K562 (cell line): ENCODE data around the gene LMBR1. TPM values are rescaled to one million over a fixed set of nuclear protein-coding genes. Genes with fewer than 3 reads are reported as not detected.

Experiments used
- ATAC-seq: fragments of 200-7000 bp; cut with Tn5 transposase; 3 replicates; pipeline ENCODE4 v1.9.1; 2020; ENCODE audit warnings: moderate library complexity
- BruUV-seq: library from RNA; stranded (reverse); fragments of 400-500 nt; replicated peaks from 2 replicates; lab custom pipeline; 2021; lab: Mats Ljungman, UMichigan
- CTCF ChIA-PET: fragments of 300-600 bp; formaldehyde crosslinking; extraction: SDS; loops from one replicate; lab custom pipeline; 2021; ENCODE audit warnings: low intra/inter-chr PET ratio; lab: Yijun Ruan, JAX
- POLR2A ChIA-PET: fragments of 300-600, 350-650 bp; sonication (Branson Sonifier 250); formaldehyde crosslinking; extraction: SDS; loops from one replicate; lab custom pipeline; 2021; ENCODE audit warnings: antibody characterized with exemption, inconsistent platforms; lab: Yijun Ruan, JAX
- DNase-seq, 4 experiments: peaks; one replicate each; pipeline versions ENCODE4 v3.0.0 to v3.0.0-alpha.2; 2011 to 2018; ENCODE audit warnings: low spot score in 3 of 4, mixed read lengths in 3 of 4; ENCODE audit errors: extremely low read depth in 1 of 4
- FAIRE-seq: peaks from 2 replicates; lab custom pipeline; 2011; peaks lifted over from hg19 to GRCh38; lab: Jason Lieb, UNC
- H2AFZ ChIP-seq: 2 replicates; pipeline ENCODE4 v1.6.0; 2011; ENCODE audit warnings: low read depth, low read length, control low read depth, inconsistent platforms
- H3K27ac ChIP-seq: fragments of 200-600 bp; 3 replicates; pipeline ENCODE4 v1.8.0; 2011; ENCODE audit warnings: low read depth, mild to moderate bottlenecking, control low read depth, inconsistent platforms, low read length, moderate library complexity, mixed read lengths; ENCODE audit errors: extremely low read depth
- H3K27me3 ChIP-seq, 2 experiments: fragments of 300-600 bp in 1 of 2; 2 replicates in 1 of 2; 3 replicates in 1 of 2; pipeline versions ENCODE4 v1.6.0 to v1.8.0; 2011; ENCODE audit warnings: inconsistent platforms in 2 of 2, low read length in 2 of 2, mild to moderate bottlenecking in 1 of 2, mixed read lengths in 1 of 2, moderate library complexity in 1 of 2; ENCODE audit not compliant: control insufficient read depth in 2 of 2, insufficient read depth in 2 of 2
- H3K36me3 ChIP-seq: fragments of 300-600 bp; 3 replicates; pipeline ENCODE4 v1.8.0; 2011; ENCODE audit warnings: mild to moderate bottlenecking, low read length, inconsistent platforms; ENCODE audit not compliant: control insufficient read depth, insufficient read depth
- H3K4me1 ChIP-seq, 2 experiments: fragments of 200-600 bp in 1 of 2; replicated peaks in 1 of 2; 2 replicates in 1 of 2; 3 replicates in 1 of 2; pipeline versions ENCODE4 v1.5.1 to v1.8.0; 2011; ENCODE audit warnings: inconsistent platforms in 2 of 2, low read length in 2 of 2, mild to moderate bottlenecking in 1 of 2, mixed read lengths in 1 of 2, moderate library complexity in 1 of 2; ENCODE audit not compliant: control insufficient read depth in 2 of 2, insufficient read depth in 2 of 2
- H3K4me2 ChIP-seq: 2 replicates; pipeline ENCODE4 v1.6.1; 2011; ENCODE audit warnings: low read length, control low read depth, inconsistent platforms, mixed read lengths; ENCODE audit not compliant: insufficient read depth
- H3K4me3 ChIP-seq: fragments of 200-600 bp; sonication (generic), shearing (Covaris generic); 2 replicates; pipeline ENCODE4 v1.5.1; 2016; ENCODE audit warnings: control low read depth, inconsistent platforms
- H3K79me2 ChIP-seq: fragments of 200-600 bp; 3 replicates; pipeline ENCODE4 v1.8.0; 2011; ENCODE audit warnings: low read length, inconsistent platforms; ENCODE audit not compliant: control insufficient read depth, insufficient read depth
- H3K9ac ChIP-seq, 2 experiments: 2 replicates each; pipeline versions ENCODE4 v1.6.0 to v1.6.1; 2011; ENCODE audit warnings: low read depth in 2 of 2, low read length in 2 of 2, control low read depth in 1 of 2, inconsistent platforms in 1 of 2, mild to moderate bottlenecking in 1 of 2, mixed read lengths in 1 of 2; ENCODE audit not compliant: insufficient read depth in 1 of 2
- H3K9me1 ChIP-seq: one replicate; pipeline ENCODE4 v1.6.0; 2011; ENCODE audit warnings: inconsistent platforms, mild to moderate bottlenecking, low read length, moderate library complexity; ENCODE audit not compliant: control insufficient read depth, insufficient read depth
- H3K9me3 ChIP-seq: replicated peaks from 2 replicates; pipeline ENCODE4 v1.5.1; 2011; ENCODE audit warnings: low read depth, low read length, inconsistent platforms; ENCODE audit not compliant: control insufficient read depth, insufficient read depth
- H4K20me1 ChIP-seq: replicated peaks from 2 replicates; pipeline ENCODE4 v1.6.1; 2011; ENCODE audit warnings: low read length, inconsistent platforms, mixed read lengths; ENCODE audit not compliant: control insufficient read depth, insufficient read depth
- SRSF9 ChIP-seq: fragments of 200-400 bp; formaldehyde crosslinking; IDR thresholded peaks from 2 replicates; pipeline ENCODE4 v1.6.1; 2017; ENCODE audit warnings: low read depth, low read length, borderline replicate concordance
- ZBTB17 ChIP-seq: fragments of 450-650 bp; formaldehyde crosslinking; IDR thresholded peaks from 2 replicates; pipeline ENCODE4 v1.4.0; 2020; ENCODE audit warnings: mild to moderate bottlenecking
- ZBTB7A ChIP-seq: IDR thresholded peaks from 2 replicates; pipeline ENCODE4 v1.6.1; 2011; ENCODE audit warnings: low read depth, mild to moderate bottlenecking, low read length, moderate library complexity, borderline replicate concordance; ENCODE audit not compliant: control insufficient read depth
- ZNF589 ChIP-seq: fragments of 200-800 bp; sonication (Bioruptor generic); IDR thresholded peaks from 2 replicates; pipeline ENCODE4 v1.6.1; 2016; ENCODE audit warnings: low read depth, missing genetic modification characterization, missing compliant biosample characterization
- ZNF696 ChIP-seq: fragments of 250-450 bp; sonication (Bioruptor Pico); conservative IDR thresholded peaks from 2 replicates; pipeline ENCODE4 v1.4.0; 2020; ENCODE audit warnings: mild to moderate bottlenecking, moderate library complexity
- WGBS: fragments of 100-300 bp; shearing (Covaris generic); methylation state at CpG from one replicate; pipeline ENCODE4 v1.1.6; 2016; ENCODE audit warnings: low coverage, mixed read lengths; ENCODE audit not compliant: insufficient coverage; ENCODE audit errors: missing lambda C conversion rate; 5-methylcytosine and 5-hydroxymethylcytosine counted together
- in situ Hi-C: fragments of 300-500 bp; cut with MboI; formaldehyde crosslinking; loops from 4 replicates; pipeline ENCODE4 v1.15.0; 2018; ENCODE audit warnings: inconsistent platforms, mixed read lengths
- intact Hi-C: fragments of 100-400 bp; cut with micrococcal nuclease; formaldehyde crosslinking; loops from 2 replicates; pipeline ENCODE4 v1.14.2; 2022
- polyA plus RNA-seq, 8 experiments: library from polyadenylated mRNA; depleted of rRNA in 4 of 8; stranded (reverse) in 5 of 8; unstranded in 3 of 8; fragments of >200 nt; fragmentation: Nextera tagmentation in 2 of 8; fragmentation: Illumina TruSeq in 1 of 8; extraction: Ambion mirVana in 2 of 8; extraction: Trizol in 1 of 8; gene quantifications; 2 replicates each; pipeline versions ENCODE4 v1.2.1 to v1.2.3, GENCODE V29; 2011 to 2014; ENCODE audit warnings: inconsistent platforms in 1 of 8, missing spikeins in 1 of 8
- total RNA-seq, 7 experiments: library from RNA; depleted of rRNA in 6 of 7; stranded (reverse); fragments of >200 nt in 6 of 7; fragmentation: Illumina TruSeq in 2 of 7; extraction: Trizol in 2 of 7; gene quantifications; 2 replicates each; pipeline versions ENCODE4 v1.2.1 to v1.2.3, GENCODE V29; 2011 to 2021; ENCODE audit warnings: low replicate concordance in 1 of 7
- TF ChIP-seq, protein P1 (sequence below): fragments of 450-650 bp; IDR thresholded peaks from 2 replicates; pipeline ENCODE4 v1.6.1; 2018; ENCODE audit warnings: mild to moderate bottlenecking, low read depth; ENCODE audit not compliant: partially characterized antibody
- TF ChIP-seq, protein P2 (sequence below): fragments of 250-450 bp; sonication (Bioruptor Pico); IDR thresholded peaks from 2 replicates; pipeline ENCODE4 v1.4.0; 2020

LMBR1 gene
- total and polyA plus RNA-seq, 9 of the 15 experiments (the other 6 are each of a cell fraction or from before 2014, with no cell fraction given), result 7.7 to 90.0 (median 59.9) TPM

DNA sequence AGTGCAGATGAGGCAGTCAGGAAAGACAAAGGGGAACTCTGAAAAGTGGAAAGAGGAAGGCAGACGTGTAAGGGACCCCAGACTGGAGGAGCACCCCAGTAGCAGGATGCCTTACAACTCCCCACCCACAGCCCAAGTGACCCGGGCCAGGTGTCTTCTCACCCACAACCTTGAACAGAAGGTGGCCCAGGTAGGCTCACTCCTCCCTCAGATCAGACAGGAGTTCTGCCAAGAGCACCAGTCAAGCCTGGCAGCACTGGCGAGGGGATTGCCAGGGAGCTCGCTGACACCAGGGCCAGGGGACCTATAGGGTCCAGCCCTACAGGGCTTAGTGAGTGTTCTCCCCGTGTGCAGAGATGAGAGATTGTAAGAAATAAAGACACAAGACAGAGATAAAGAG, 27.1 kb upstream of the LMBR1 start:
- CTCF ChIA-PET, result no interaction called here

DNA sequence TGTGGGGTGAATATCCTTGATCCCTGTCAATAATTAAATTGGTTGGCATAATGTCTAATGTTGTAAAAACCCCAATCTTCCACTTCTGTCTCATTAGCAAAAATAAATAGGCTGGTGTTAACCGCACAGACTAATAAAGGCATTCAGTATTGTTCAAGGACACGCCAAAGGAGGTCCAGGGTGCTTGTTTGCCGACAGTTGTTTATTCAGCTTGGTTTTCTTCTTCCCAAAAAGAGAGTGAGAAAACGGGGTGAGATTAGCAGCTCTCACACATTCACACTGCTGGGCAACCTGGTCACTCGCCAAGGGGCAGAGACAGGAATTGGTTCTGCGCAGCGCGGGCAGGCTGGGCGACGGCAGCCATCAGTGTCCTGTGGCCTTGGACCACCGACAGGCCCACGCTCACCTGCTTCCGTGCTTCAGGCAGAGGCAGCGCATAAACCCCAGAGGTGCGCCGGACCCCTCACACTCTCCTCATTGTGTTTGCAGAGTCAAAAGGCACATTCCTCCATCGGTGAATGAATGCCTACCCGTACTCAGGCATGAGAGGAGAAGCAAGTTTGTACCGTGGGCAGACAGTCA, 26.2 kb upstream of the LMBR1 start:
- peaks cover 8 to 12% of the 10 kb centered on the region in 2 experiments for H3K4me1 ChIP-seq
- no peak overlapping the region for H3K4me2 ChIP-seq
- H3K36me3 ChIP-seq, result no peaks in the 10 kb centered on the region
- H4K20me1 ChIP-seq, result no peaks in the 10 kb centered on the region
- CTCF ChIA-PET, result no interaction called here
- POLR2A ChIA-PET, result interaction anchor here (1.2 kb wide), 1 partner anchor 14 kb away, joined by 4 read pairs; no protein-coding TSS in a partner anchor
- no peaks in the 10 kb centered on the region for H3K79me2 ChIP-seq
- H3K27me3 ChIP-seq, result peaks cover 15 to 21% of the 10 kb centered on the region in 2 experiments; a peak in 4 of 5 replicates
- H3K27ac ChIP-seq, result no peak overlapping the region
- intact Hi-C loops, result no loop called here
- in situ Hi-C loops, result no loop called here
- H3K9me3 ChIP-seq, result no peaks in the 10 kb centered on the region
- ATAC-seq (no peak; the same call in 2 of the 3 replicates), FAIRE-seq (no peak), DNase-seq (no peak)
- BruUV-seq, result no TSS peak
- H3K9me1 ChIP-seq, result no peaks in the 10 kb centered on the region
- 49% methylated on average over 19 of the region's 19 CpGs for WGBS
- H3K9ac ChIP-seq, result 0 out of 4 replicates have a peak overlapping the region, but pooled peaks of 1 of the 2 experiments have one; percentile 14
- no peak overlapping the region for H2AFZ ChIP-seq
- H3K4me3 ChIP-seq, result no peak overlapping the region
- TF ChIP-seq, protein P1, sequence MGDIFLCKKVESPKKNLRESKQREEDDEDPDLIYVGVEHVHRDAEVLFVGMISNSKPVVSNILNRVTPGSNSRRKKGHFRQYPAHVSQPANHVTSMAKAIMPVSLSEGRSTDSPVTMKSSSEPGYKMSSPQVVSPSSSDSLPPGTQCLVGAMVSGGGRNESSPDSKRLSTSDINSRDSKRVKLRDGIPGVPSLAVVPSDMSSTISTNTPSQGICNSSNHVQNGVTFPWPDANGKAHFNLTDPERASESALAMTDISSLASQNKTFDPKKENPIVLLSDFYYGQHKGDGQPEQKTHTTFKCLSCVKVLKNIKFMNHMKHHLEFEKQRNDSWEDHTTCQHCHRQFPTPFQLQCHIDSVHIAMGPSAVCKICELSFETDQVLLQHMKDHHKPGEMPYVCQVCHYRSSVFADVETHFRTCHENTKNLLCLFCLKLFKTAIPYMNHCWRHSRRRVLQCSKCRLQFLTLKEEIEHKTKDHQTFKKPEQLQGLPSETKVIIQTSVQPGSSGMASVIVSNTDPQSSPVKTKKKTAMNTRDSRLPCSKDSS, result no peak
- no peak for TF ChIP-seq ZNF696 (CRISPR knock-in tag)
- TF ChIP-seq, protein P2, sequence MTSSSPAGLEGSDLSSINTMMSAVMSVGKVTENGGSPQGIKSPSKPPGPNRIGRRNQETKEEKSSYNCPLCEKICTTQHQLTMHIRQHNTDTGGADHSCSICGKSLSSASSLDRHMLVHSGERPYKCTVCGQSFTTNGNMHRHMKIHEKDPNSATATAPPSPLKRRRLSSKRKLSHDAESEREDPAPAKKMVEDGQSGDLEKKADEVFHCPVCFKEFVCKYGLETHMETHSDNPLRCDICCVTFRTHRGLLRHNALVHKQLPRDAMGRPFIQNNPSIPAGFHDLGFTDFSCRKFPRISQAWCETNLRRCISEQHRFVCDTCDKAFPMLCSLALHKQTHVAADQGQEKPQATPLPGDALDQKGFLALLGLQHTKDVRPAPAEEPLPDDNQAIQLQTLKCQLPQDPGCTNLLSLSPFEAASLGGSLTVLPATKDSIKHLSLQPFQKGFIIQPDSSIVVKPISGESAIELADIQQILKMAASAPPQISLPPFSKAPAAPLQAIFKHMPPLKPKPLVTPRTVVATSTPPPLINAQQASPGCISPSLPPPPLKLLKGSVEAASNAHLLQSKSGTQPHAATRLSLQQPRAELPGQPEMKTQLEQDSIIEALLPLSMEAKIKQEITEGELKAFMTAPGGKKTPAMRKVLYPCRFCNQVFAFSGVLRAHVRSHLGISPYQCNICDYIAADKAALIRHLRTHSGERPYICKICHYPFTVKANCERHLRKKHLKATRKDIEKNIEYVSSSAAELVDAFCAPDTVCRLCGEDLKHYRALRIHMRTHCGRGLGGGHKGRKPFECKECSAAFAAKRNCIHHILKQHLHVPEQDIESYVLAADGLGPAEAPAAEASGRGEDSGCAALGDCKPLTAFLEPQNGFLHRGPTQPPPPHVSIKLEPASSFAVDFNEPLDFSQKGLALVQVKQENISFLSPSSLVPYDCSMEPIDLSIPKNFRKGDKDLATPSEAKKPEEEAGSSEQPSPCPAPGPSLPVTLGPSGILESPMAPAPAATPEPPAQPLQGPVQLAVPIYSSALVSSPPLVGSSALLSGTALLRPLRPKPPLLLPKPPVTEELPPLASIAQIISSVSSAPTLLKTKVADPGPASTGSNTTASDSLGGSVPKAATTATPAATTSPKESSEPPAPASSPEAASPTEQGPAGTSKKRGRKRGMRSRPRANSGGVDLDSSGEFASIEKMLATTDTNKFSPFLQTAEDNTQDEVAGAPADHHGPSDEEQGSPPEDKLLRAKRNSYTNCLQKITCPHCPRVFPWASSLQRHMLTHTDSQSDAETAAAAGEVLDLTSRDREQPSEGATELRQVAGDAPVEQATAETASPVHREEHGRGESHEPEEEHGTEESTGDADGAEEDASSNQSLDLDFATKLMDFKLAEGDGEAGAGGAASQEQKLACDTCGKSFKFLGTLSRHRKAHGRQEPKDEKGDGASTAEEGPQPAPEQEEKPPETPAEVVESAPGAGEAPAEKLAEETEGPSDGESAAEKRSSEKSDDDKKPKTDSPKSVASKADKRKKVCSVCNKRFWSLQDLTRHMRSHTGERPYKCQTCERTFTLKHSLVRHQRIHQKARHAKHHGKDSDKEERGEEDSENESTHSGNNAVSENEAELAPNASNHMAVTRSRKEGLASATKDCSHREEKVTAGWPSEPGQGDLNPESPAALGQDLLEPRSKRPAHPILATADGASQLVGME (CRISPR knock-in tag), result no peak
- TF ChIP-seq ZBTB7A, result no peak
- TF ChIP-seq SRSF9, result no peak

More for the DNA sequence above, 27.1 kb upstream of the LMBR1 start:
- POLR2A ChIA-PET, result interaction anchor here (0.6 to 1.8 kb wide), 2 partner anchors 30 to 291 kb away, joined by 3 to 5 read pairs; partner anchors contain the start of gene NOM1
- FAIRE-seq (no peak), DNase-seq (no peak), ATAC-seq (peak; percentile 35; the same call in 2 of the 3 replicates)
- Histone ChIP-seq H3K4me2 (peak overlapping the region; percentile 40; the same call in 1 of the 2 replicates), H3K9me3 (no peaks in the 10 kb centered on the region), H3K27me3 (peaks cover 15 to 22% of the 10 kb centered on the region in 2 experiments; a peak in 4 of 5 replicates), H3K36me3 (no peaks in the 10 kb centered on the region), H3K4me1 (peaks cover 8 to 12% of the 10 kb centered on the region in 2 experiments), H3K9me1 (no peaks in the 10 kb centered on the region), H3K79me2 (no peaks in the 10 kb centered on the region), H3K4me3 (no peak overlapping the region), H4K20me1 (no peaks in the 10 kb centered on the region), H3K9ac (peak overlapping the region in 1 of 2 experiments; percentile 39; a peak in 1 of 4 replicates), H3K27ac (no peak overlapping the region), H2AFZ (no peak overlapping the region)
- 21% methylated on average over 5 of the region's 5 CpGs for WGBS
- 0 out of 2 replicates have a peak, but pooled peaks have one; percentile 39 for TF ChIP-seq ZNF589 (CRISPR knock-in tag)
- no peak for TF ChIP-seq ZBTB17 (CRISPR knock-in tag)
- intact Hi-C loops (no loop called here), in situ Hi-C loops (no loop called here)
- BruUV-seq, result no TSS peak
